Posterior vena cava (tissue), 2 donors: ENCODE results near the gene CLEC16A. TPM values are rescaled to one million over a fixed set of nuclear protein-coding genes. Genes with fewer than 3 reads are reported as not detected.

Experiments
- DNase-seq: peaks from one replicate; pipeline ENCODE4 v3.0.0-alpha.2; 2020; ENCODE audit warnings: low spot score
- intact Hi-C, 2 donors: fragments of 100-400 bp; cut with DNase I; formaldehyde crosslinking; loops; one replicate each; pipeline versions ENCODE4 v1.14.1 to v1.14.2; 2022 to 2023
- long read RNA-seq, 2 donors: library from polyadenylated mRNA; unstranded; transcript quantifications; one replicate each; pipeline ENCODE4 v2.0.0, GENCODE V29; 2020 to 2021
- total RNA-seq, 2 donors: library from RNA; stranded (reverse); fragmentation: NEBNext Ultra II Directional; extraction: Animal tissue kit (Norgen Biotek cat#: 25700); gene quantifications; one replicate each; pipeline ENCODE4 v1.2.1, GENCODE V29; 2021
- donor health status: DM: yes; HTN: yes; CAD: no.
- donor health status: DM: yes; HTN: yes; CAD: no.

The CLEC16A gene
- 10 to 100 TPM; 19.4 to 20.1 TPM for total RNA-seq
- long read RNA-seq, donor 1, partial matches to known transcripts = 3 of 17 reads
- long read RNA-seq, donor 1, other reads (novel, unspliced or antisense) = 14 of 17 reads
- long read RNA-seq, donor 2, partial matches to known transcripts = 5 of 18 reads
- long read RNA-seq, donor 2, other reads (novel, unspliced or antisense) = 13 of 18 reads

GRCh38 chr16:10944249-10945064 lies at the start of gene CLEC16A:
CLEC16A (plus strand) TSS chr16:10944564; CDS start chr16:10944718, 154 bp downstream.
- intact Hi-C loops = loop anchor here in 1 of 2 donors (5.0 kb wide), 1 partner anchor 1772 kb away; no protein-coding TSS in a partner anchor
- peak; percentile 99 for DNase-seq

GRCh38 chr16:10895053-10895946 lies 49.1 kb upstream of the CLEC16A start:
- peak; percentile 85 for DNase-seq
- intact Hi-C loops = no loop called here

GRCh38 chr16:10896165-10896564 lies 48.2 kb upstream of the CLEC16A start:
- DNase-seq = no peak
- intact Hi-C loops = no loop called here

GRCh38 chr16:10896723-10897122 lies 47.6 kb upstream of the CLEC16A start:
- intact Hi-C loops = no loop called here
- no peak for DNase-seq

- DNase-seq = no peak
- intact Hi-C loops = no loop called here
These were observed 47.2 kb upstream of the CLEC16A start for GRCh38 chr16:10897134-10897533.

- no peak for DNase-seq
- intact Hi-C loops = no loop called here
These were observed 41.4 kb upstream of the CLEC16A start for GRCh38 chr16:10902999-10903398.

GRCh38 chr16:10906482-10906881 lies 37.9 kb upstream of the CLEC16A start:
- intact Hi-C loops = no loop called here
- no peak for DNase-seq

- no peak for DNase-seq
- intact Hi-C loops = no loop called here
These were observed 37.2 kb upstream of the CLEC16A start for GRCh38 chr16:10906914-10907756.

GRCh38 chr16:10907757-10908045 lies 36.7 kb upstream of the CLEC16A start:
- intact Hi-C loops = no loop called here
- DNase-seq = no peak

- DNase-seq = no peak
- intact Hi-C loops = no loop called here
These were observed 33.1 kb upstream of the CLEC16A start for GRCh38 chr16:10911267-10911666.

GRCh38 chr16:10916534-10916933 lies 27.8 kb upstream of the CLEC16A start:
- intact Hi-C loops = loop anchor here (5.0 kb wide), 2 partner anchors 169 to 399 kb away; no protein-coding TSS in a partner anchor
- DNase-seq = no peak

- DNase-seq = peak; percentile 97
- intact Hi-C loops = loop anchor here (5.0 kb wide), 2 partner anchors 171 to 401 kb away; no protein-coding TSS in a partner anchor
These were observed 25.9 kb upstream of the CLEC16A start for GRCh38 chr16:10918294-10919002.

GRCh38 chr16:10919003-10919351 lies 25.4 kb upstream of the CLEC16A start:
- intact Hi-C loops = loop anchor here (5.0 kb wide), 2 partner anchors 172 to 402 kb away; no protein-coding TSS in a partner anchor
- DNase-seq = no peak

GRCh38 chr16:10920726-10921427 lies 23.5 kb upstream of the CLEC16A start:
- DNase-seq = no peak
- intact Hi-C loops = loop anchor here in 1 of 2 donors (10.0 kb wide), 1 partner anchor 166 kb away; no protein-coding TSS in a partner anchor

- intact Hi-C loops = loop anchor here in 1 of 2 donors (10.0 kb wide), 1 partner anchor 167 kb away; no protein-coding TSS in a partner anchor
- DNase-seq = no peak
These were observed 22.6 kb upstream of the CLEC16A start for GRCh38 chr16:10921536-10922327.

GRCh38 chr16:10922328-10923145 lies 21.8 kb upstream of the CLEC16A start:
- intact Hi-C loops = loop anchor here in 1 of 2 donors (10.0 kb wide), 1 partner anchor 168 kb away; no protein-coding TSS in a partner anchor
- peak; percentile 88 for DNase-seq
